GM20431 (cell line): Measurements from ENCODE around the gene LIMS1.
"Not testable (repeated sequence)": the region's sequence is repeated elsewhere in the genome, so short reads cannot be mapped to it uniquely, and the experiment has no call there.

Experiments
- in situ Hi-C: fragments of 300-500 bp; cut with MseI, MboI; formaldehyde crosslinking; loops from one replicate; pipeline ENCODE4 v1.15.0; 2020; ENCODE audit warnings: low sequenced_read_pairs; ENCODE audit not compliant: unreplicated experiment

The LIMS1 gene

GRCh38 chr2:108533832-108534583 is at the start of gene LIMS1:
Gene LIMS1 (plus strand): TSS chr2:108534470. CDS start chr2:108534563, 93 bp downstream.
- in situ Hi-C loops = no loop called here

- in situ Hi-C loops = no loop called here
Measured at GRCh38 chr2:108485253-108485652, 49.0 kb upstream of the LIMS1 start.

- in situ Hi-C loops = no loop called here
Measured at GRCh38 chr2:108490506-108491122, 43.7 kb upstream of the LIMS1 start.

- in situ Hi-C loops = no loop called here
Measured at GRCh38 chr2:108491848-108492247, 42.4 kb upstream of the LIMS1 start.

- in situ Hi-C loops = no loop called here
Measured at GRCh38 chr2:108492364-108492763, 41.9 kb upstream of the LIMS1 start.

- in situ Hi-C loops = not testable (repeated sequence)
Measured at GRCh38 chr2:108496167-108496566, 38.1 kb upstream of the LIMS1 start.

GRCh38 chr2:108507620-108508019 is 26.6 kb upstream of the LIMS1 start:
- in situ Hi-C loops = not testable (repeated sequence)

- in situ Hi-C loops = not testable (repeated sequence)
Measured at GRCh38 chr2:108512431-108512830, 21.8 kb upstream of the LIMS1 start.

GRCh38 chr2:108514478-108514877 is 19.8 kb upstream of the LIMS1 start:
- in situ Hi-C loops = not testable (repeated sequence)

GRCh38 chr2:108524688-108525087 is 9.6 kb upstream of the LIMS1 start:
- in situ Hi-C loops = not testable (repeated sequence)

GRCh38 chr2:108525258-108525657 is 9.0 kb upstream of the LIMS1 start:
- in situ Hi-C loops = not testable (repeated sequence)

- in situ Hi-C loops = no loop called here
Measured at GRCh38 chr2:108531674-108532055, 2.6 kb upstream of the LIMS1 start.

GRCh38 chr2:108534584-108535356 is 500 bp downstream of the LIMS1 start:
- in situ Hi-C loops = no loop called here

- in situ Hi-C loops = no loop called here
Measured at GRCh38 chr2:108535357-108535631, 1.0 kb downstream of the LIMS1 start.

- in situ Hi-C loops = no loop called here
Measured at GRCh38 chr2:108536133-108536780, 2.0 kb downstream of the LIMS1 start.

- in situ Hi-C loops = no loop called here
Measured at GRCh38 chr2:108536911-108537310, 2.6 kb downstream of the LIMS1 start.

- in situ Hi-C loops = no loop called here
Measured at GRCh38 chr2:108538000-108538625, 3.8 kb downstream of the LIMS1 start.

- in situ Hi-C loops = no loop called here
Measured at GRCh38 chr2:108541451-108541850, 7.2 kb downstream of the LIMS1 start.

- in situ Hi-C loops = no loop called here
Measured at GRCh38 chr2:108542071-108542470, 7.8 kb downstream of the LIMS1 start.

GRCh38 chr2:108547606-108548005 is 13.3 kb downstream of the LIMS1 start:
- in situ Hi-C loops = no loop called here
